Measurements from ENCODE around the gene EPHB1.

EPHB1 gene

DNA sequence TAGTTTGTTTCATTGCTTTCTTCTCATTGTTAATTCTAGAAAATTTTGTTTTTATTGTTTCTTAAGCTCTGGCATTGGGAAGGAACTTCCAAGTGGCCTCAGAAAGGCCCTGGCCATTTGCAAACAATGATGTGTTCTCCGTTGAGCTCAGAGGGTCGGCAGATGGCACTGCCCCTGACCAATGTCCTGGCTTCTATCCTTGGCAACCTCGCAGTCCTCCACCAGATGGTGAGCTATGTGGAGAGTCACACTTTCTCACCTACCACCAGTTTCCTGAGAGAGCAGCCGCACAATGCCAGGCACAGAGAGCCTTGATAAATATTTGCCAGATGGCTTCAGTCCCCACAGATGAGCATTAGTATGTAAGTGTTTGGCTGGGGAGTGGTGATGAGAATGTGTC, 343.7 kb downstream of the EPHB1 start:
- in situ Hi-C loops (cut with HindIII; ENCODE audit: low pct_ligation_motif_present, low sequenced_read_pairs), result no loop called here
- Histone ChIP-seq H3K4me3 (ENCODE audit: low read depth, low read length) (no peak overlapping the region), H3K36me3 (replicated peaks) (no peaks in the 10 kb centered on the region), H3K27ac (no peak overlapping the region), H3K27me3 (replicated peaks) (no peaks in the 10 kb centered on the region)
- no peak for DNase-seq
- TF ChIP-seq, protein P1, sequence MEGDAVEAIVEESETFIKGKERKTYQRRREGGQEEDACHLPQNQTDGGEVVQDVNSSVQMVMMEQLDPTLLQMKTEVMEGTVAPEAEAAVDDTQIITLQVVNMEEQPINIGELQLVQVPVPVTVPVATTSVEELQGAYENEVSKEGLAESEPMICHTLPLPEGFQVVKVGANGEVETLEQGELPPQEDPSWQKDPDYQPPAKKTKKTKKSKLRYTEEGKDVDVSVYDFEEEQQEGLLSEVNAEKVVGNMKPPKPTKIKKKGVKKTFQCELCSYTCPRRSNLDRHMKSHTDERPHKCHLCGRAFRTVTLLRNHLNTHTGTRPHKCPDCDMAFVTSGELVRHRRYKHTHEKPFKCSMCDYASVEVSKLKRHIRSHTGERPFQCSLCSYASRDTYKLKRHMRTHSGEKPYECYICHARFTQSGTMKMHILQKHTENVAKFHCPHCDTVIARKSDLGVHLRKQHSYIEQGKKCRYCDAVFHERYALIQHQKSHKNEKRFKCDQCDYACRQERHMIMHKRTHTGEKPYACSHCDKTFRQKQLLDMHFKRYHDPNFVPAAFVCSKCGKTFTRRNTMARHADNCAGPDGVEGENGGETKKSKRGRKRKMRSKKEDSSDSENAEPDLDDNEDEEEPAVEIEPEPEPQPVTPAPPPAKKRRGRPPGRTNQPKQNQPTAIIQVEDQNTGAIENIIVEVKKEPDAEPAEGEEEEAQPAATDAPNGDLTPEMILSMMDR (IDR thresholded peaks at IDR 0.05; ENCODE audit: low read depth, low read length, missing control alignments), result no peak

- no peak overlapping the region for H3K4me3 ChIP-seq (ENCODE audit: low read depth, low read length)
- DNase-seq, result no peak
- in situ Hi-C loops (cut with HindIII; ENCODE audit: low pct_ligation_motif_present, low sequenced_read_pairs), result no loop called here
- H3K27ac ChIP-seq, result no peak overlapping the region
- H3K27me3 ChIP-seq (replicated peaks), result no peaks in the 10 kb centered on the region
- no peaks in the 10 kb centered on the region for H3K36me3 ChIP-seq (replicated peaks)
- TF ChIP-seq, protein P1 (IDR thresholded peaks at IDR 0.05; ENCODE audit: low read depth, low read length, missing control alignments), result no peak
Measured at GRCh38 chr3:135140591-135140990, 345.5 kb downstream of the EPHB1 start.

DNA sequence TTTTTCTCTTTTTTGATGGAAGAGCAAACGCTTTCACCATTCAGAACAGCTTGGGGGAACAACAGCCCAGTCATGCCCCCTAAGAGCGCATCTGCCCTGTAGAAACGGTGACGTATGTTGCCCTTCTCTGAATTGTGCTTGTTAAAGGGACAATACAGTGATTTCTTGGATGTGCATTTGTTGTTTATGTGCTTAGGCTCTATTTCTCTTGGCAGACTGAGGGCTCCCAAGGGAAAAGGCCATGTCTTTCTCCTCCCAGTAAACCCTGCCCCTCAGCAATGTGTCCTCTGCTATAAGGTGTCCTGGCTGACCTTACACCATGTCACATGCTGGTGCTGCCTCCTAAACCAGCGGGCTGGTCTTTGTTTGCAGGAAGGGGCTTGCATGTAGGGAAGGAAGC, 346.1 kb downstream of the EPHB1 start:
- DNase-seq, result no peak
- in situ Hi-C loops (cut with HindIII; ENCODE audit: low pct_ligation_motif_present, low sequenced_read_pairs), result no loop called here
- H3K36me3 ChIP-seq (replicated peaks), result no peaks in the 10 kb centered on the region
- H3K27me3 ChIP-seq (replicated peaks), result no peaks in the 10 kb centered on the region
- no peak overlapping the region for H3K27ac ChIP-seq
- TF ChIP-seq, protein P1 (IDR thresholded peaks at IDR 0.05; ENCODE audit: low read depth, low read length, missing control alignments), result no peak
- no peak overlapping the region for H3K4me3 ChIP-seq (ENCODE audit: low read depth, low read length)

GRCh38 chr3:135141672-135142071, 346.6 kb downstream of the EPHB1 start:
- H3K27me3 ChIP-seq (replicated peaks), result no peaks in the 10 kb centered on the region
- no peak overlapping the region for H3K27ac ChIP-seq
- in situ Hi-C loops (cut with HindIII; ENCODE audit: low pct_ligation_motif_present, low sequenced_read_pairs), result no loop called here
- no peaks in the 10 kb centered on the region for H3K36me3 ChIP-seq (replicated peaks)
- H3K4me3 ChIP-seq (ENCODE audit: low read depth, low read length), result no peak overlapping the region
- TF ChIP-seq, protein P1 (IDR thresholded peaks at IDR 0.05; ENCODE audit: low read depth, low read length, missing control alignments), result no peak
- no peak for DNase-seq

GRCh38 chr3:135142530-135142929, 347.5 kb downstream of the EPHB1 start:
- H3K4me3 ChIP-seq (ENCODE audit: low read depth, low read length), result no peak overlapping the region
- no peaks in the 10 kb centered on the region for H3K27me3 ChIP-seq (replicated peaks)
- TF ChIP-seq, protein P1 (IDR thresholded peaks at IDR 0.05; ENCODE audit: low read depth, low read length, missing control alignments), result no peak
- in situ Hi-C loops (cut with HindIII; ENCODE audit: low pct_ligation_motif_present, low sequenced_read_pairs), result no loop called here
- no peak for DNase-seq
- no peaks in the 10 kb centered on the region for H3K36me3 ChIP-seq (replicated peaks)
- no peak overlapping the region for H3K27ac ChIP-seq

DNA sequence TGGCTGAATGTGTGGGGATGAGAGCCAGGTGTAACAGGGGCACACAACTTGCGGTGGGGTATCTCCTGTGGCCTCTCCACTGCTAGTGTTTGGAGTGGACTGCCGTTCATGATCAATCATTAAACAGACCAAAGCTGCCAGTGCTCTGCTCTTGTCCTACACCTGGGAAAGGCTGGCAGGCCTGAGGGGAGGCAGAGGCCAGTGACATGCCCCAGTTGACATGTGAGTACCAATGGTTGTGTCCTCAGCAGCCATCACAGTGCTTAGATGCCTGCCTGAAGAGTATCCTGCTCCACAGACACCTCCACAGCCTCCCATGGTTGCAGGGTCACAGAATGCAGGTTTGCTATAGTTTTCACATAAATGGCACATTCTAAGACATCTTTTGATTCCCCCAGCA, 348.4 kb downstream of the EPHB1 start:
- Histone ChIP-seq H3K36me3 (replicated peaks) (no peaks in the 10 kb centered on the region), H3K4me3 (ENCODE audit: low read depth, low read length) (no peak overlapping the region), H3K27ac (no peak overlapping the region), H3K27me3 (replicated peaks) (no peaks in the 10 kb centered on the region)
- TF ChIP-seq, protein P1 (IDR thresholded peaks at IDR 0.05; ENCODE audit: low read depth, low read length, missing control alignments), result no peak
- DNase-seq, result no peak
- in situ Hi-C loops (cut with HindIII; ENCODE audit: low pct_ligation_motif_present, low sequenced_read_pairs), result no loop called here

All from brain microvascular endothelial cell (primary cell).